HG02981 (cell line): ENCODE data around the gene SLC7A6OS.

Experiments
- ATAC-seq: cut with Tn5 transposase; IDR thresholded peaks from one replicate; pipeline ENCODE4 v1.9.1; 2021; ENCODE audit warnings: mild to moderate bottlenecking, moderate library complexity; ENCODE audit not compliant: unreplicated experiment

The SLC7A6OS gene

DNA sequence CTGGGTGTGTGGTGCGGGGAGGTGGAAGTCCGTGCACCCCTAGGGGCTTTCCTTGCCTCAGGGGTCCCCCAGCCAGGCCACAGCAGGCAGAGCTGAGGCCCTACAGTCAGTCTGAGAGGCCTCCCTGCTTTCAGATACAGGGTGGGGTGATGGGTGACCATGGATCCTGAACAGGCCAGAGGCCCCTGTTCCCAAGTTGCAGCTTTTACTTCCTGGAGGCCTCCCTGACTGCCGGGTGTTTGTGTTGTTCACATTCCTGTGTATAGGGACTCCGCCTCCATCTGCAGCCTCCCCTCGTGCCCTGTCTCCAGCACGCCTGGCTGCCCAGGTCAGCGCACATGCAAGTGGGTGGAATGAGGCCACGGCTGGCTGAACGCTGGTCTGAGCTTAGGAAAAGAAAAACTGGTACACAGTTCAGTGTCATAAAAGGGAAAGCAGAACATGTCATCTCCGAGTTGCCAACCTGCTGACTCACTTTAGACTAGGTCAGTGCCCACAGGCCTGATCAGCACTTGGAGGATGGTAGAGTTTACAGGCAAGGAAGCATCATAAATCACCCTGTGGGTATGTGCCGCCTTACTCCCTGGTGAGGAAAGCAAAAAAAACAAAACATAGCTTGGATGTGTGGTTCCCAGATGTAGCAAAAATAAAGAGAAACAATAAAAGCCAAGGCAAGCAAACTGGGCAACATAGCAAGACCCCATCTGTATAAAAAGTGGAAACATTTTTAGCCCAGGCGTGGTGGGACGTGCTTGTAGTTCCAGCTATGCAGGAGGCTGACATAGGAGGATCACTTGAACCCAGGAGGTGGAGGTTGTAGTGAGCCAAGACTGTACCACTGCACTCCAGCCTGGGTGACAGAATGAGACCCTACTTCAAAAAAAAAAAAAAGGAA is 52.6 kb downstream of the SLC7A6OS start:
- ATAC-seq = peak; percentile 15

GRCh38 chr16:68257251-68257905 is 53.4 kb downstream of the SLC7A6OS start:
- peak; percentile 57 for ATAC-seq

DNA sequence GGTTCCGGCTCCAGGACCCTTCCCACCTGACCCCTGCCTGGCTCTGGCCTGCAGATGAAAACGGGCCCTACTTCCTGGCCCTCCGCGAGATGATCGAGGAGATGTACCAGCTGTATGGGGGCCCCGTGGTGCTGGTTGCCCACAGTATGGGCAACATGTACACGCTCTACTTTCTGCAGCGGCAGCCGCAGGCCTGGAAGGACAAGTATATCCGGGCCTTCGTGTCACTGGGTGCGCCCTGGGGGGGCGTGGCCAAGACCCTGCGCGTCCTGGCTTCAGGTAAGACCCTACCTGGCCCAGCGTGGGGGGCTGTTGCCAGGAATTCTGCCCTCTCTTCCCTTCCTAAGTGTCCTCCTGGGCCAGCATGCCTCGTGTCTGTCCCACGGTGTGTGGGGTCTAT is 55.0 kb downstream of the SLC7A6OS start:
- ATAC-seq = no peak

- ATAC-seq = no peak
Observed at GRCh38 chr16:68253721-68254120, 57.0 kb downstream of the SLC7A6OS start.

GRCh38 chr16:68252383-68252782 is 58.4 kb downstream of the SLC7A6OS start:
- no peak for ATAC-seq

DNA sequence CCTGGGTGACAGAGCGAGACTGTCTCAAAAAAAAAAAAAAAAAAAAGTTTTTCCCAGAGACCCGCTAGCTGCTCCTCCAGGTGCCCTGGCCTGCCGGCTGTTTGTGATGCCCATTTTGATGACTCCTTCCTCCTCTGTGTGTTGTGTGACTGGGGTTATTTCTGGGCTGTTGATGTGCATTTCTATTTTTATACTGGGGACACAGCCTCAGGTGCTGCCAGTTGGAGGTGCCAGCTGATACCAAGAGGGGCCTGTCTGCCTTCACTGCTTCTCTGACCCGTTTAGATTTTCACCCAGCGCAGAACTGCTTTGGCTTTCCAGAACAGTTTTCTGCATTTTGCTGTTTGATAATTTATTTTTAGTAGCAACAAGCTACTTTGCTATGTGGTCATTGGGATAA is 58.9 kb downstream of the SLC7A6OS start:
- ATAC-seq = no peak

DNA sequence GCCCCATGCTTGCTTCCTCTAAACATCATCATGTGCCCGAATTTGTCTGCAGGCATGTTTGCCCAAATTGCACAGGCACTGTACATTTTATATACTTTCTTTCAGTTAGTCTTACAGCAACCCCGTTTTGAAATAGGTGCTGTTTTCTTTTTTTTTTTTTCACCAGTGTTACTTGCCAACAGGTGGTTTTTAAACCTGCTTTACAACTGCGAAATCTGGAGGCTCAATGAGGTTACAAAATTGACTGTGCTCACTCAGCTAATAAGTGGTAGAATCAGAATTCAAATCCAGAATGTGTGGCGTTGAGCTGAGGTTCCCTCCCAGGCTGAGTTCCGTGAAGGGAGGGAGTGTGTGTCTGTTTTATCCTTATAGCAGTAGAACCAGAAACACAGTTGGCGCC is 59.8 kb downstream of the SLC7A6OS start:
- ATAC-seq = no peak

- no peak for ATAC-seq
Observed at GRCh38 chr16:68249371-68249770, 61.4 kb downstream of the SLC7A6OS start.
